ENCODE data around the gene SPAG17. TPM values are rescaled to one million over a fixed set of nuclear protein-coding genes. Genes with fewer than 3 reads are reported as not detected.

SPAG17 gene
- total RNA-seq, 2 experiments from 2014 or later, result not detected

- no peaks in the 10 kb centered on the region for H3K4me1 ChIP-seq (ENCODE audit: insufficient read depth, low read length, poor library complexity, severe bottlenecking)
- ChIA-PET CTCF (ENCODE audit: unreplicated experiment) (no interaction called here), POLR2A (no interaction called here)
- H3K9me2 ChIP-seq (ENCODE audit: insufficient read depth, low read length), result no peaks in the 10 kb centered on the region
- no peak overlapping the region for H3K4me2 ChIP-seq (ENCODE audit: low read length)
- no peak for TF ChIP-seq EZH2phosphoT487 (IDR thresholded peaks at IDR 0.05; ENCODE audit: borderline replicate concordance, low read depth, low read length)
- no peak for TF ChIP-seq CTCF (conservative IDR thresholded peaks at IDR 0.05; ENCODE audit: low read length)
- DNase-seq (ENCODE audit: low spot score), result no peak
- H4K20me1 ChIP-seq (ENCODE audit: insufficient read depth, low read length), result no peaks in the 10 kb centered on the region
- H3K27ac ChIP-seq (ENCODE audit: low read depth, low read length, poor library complexity, severe bottlenecking), result no peak overlapping the region
- H3K4me3 ChIP-seq (ENCODE audit: low read depth, low read length, poor library complexity, severe bottlenecking), result no peak overlapping the region
- no peaks in the 10 kb centered on the region for H3K36me3 ChIP-seq (ENCODE audit: insufficient read depth, low read length)
- no peaks in the 10 kb centered on the region for H3K79me2 ChIP-seq (ENCODE audit: insufficient read depth, low read depth, low read length)
- H2AFZ ChIP-seq (ENCODE audit: low read length), result no peak overlapping the region
- no peaks in the 10 kb centered on the region for H3K9me3 ChIP-seq (ENCODE audit: low read length)
- no TSS peak for BruUV-seq (replicated peaks)
- intact Hi-C loops (cut with micrococcal nuclease; ENCODE audit: unreplicated experiment), result no loop called here
Measured at GRCh38 chr1:118113261-118113660, 71.8 kb downstream of the SPAG17 start.

GRCh38 chr1:118110580-118110979 lies 74.4 kb downstream of the SPAG17 start:
- BruUV-seq (replicated peaks), result no TSS peak
- no peak overlapping the region for H3K4me3 ChIP-seq (ENCODE audit: low read depth, low read length, poor library complexity, severe bottlenecking)
- ChIA-PET CTCF (ENCODE audit: unreplicated experiment) (no interaction called here), POLR2A (interaction anchor here (0.8 to 1.4 kb wide), 3 partner anchors 10 to 1351 kb away, joined by 3 to 4 read pairs (median 3); no protein-coding TSS in a partner anchor)
- no peak overlapping the region for H2AFZ ChIP-seq (ENCODE audit: low read length)
- no peaks in the 10 kb centered on the region for H3K9me3 ChIP-seq (ENCODE audit: low read length)
- H3K27ac ChIP-seq (ENCODE audit: low read depth, low read length, poor library complexity, severe bottlenecking), result no peak overlapping the region
- intact Hi-C loops (cut with micrococcal nuclease; ENCODE audit: unreplicated experiment), result no loop called here
- TF ChIP-seq CTCF (conservative IDR thresholded peaks at IDR 0.05; ENCODE audit: low read length) (no peak), EZH2phosphoT487 (IDR thresholded peaks at IDR 0.05; ENCODE audit: borderline replicate concordance, low read depth, low read length) (no peak)
- no peaks in the 10 kb centered on the region for H4K20me1 ChIP-seq (ENCODE audit: insufficient read depth, low read length)
- DNase-seq (ENCODE audit: low spot score), result no peak
- H3K4me2 ChIP-seq (ENCODE audit: low read length), result no peak overlapping the region
- no peaks in the 10 kb centered on the region for H3K79me2 ChIP-seq (ENCODE audit: insufficient read depth, low read depth, low read length)
- H3K36me3 ChIP-seq (ENCODE audit: insufficient read depth, low read length), result no peaks in the 10 kb centered on the region
- H3K4me1 ChIP-seq (ENCODE audit: insufficient read depth, low read length, poor library complexity, severe bottlenecking), result no peaks in the 10 kb centered on the region
- no peaks in the 10 kb centered on the region for H3K9me2 ChIP-seq (ENCODE audit: insufficient read depth, low read length)

GRCh38 chr1:118104951-118105350 lies 80.1 kb downstream of the SPAG17 start:
- ChIA-PET POLR2A (no interaction called here), CTCF (ENCODE audit: unreplicated experiment) (no interaction called here)
- DNase-seq (ENCODE audit: low spot score), result no peak
- Histone ChIP-seq H3K9me3 (ENCODE audit: low read length) (no peaks in the 10 kb centered on the region), H3K4me3 (ENCODE audit: low read depth, low read length, poor library complexity, severe bottlenecking) (no peak overlapping the region), H3K4me2 (ENCODE audit: low read length) (no peak overlapping the region), H3K9me2 (ENCODE audit: insufficient read depth, low read length) (no peaks in the 10 kb centered on the region), H3K79me2 (ENCODE audit: insufficient read depth, low read depth, low read length) (no peaks in the 10 kb centered on the region), H3K36me3 (ENCODE audit: insufficient read depth, low read length) (no peaks in the 10 kb centered on the region), H3K4me1 (ENCODE audit: insufficient read depth, low read length, poor library complexity, severe bottlenecking) (no peaks in the 10 kb centered on the region), H2AFZ (ENCODE audit: low read length) (no peak overlapping the region), H4K20me1 (ENCODE audit: insufficient read depth, low read length) (no peaks in the 10 kb centered on the region), H3K27ac (ENCODE audit: low read depth, low read length, poor library complexity, severe bottlenecking) (no peak overlapping the region)
- intact Hi-C loops (cut with micrococcal nuclease; ENCODE audit: unreplicated experiment), result no loop called here
- TF ChIP-seq EZH2phosphoT487 (IDR thresholded peaks at IDR 0.05; ENCODE audit: borderline replicate concordance, low read depth, low read length) (no peak), CTCF (conservative IDR thresholded peaks at IDR 0.05; ENCODE audit: low read length) (no peak)
- BruUV-seq (replicated peaks), result no TSS peak

All from OCI-LY7 (cell line).